ENCODE results near the gene USP40.

DNA sequence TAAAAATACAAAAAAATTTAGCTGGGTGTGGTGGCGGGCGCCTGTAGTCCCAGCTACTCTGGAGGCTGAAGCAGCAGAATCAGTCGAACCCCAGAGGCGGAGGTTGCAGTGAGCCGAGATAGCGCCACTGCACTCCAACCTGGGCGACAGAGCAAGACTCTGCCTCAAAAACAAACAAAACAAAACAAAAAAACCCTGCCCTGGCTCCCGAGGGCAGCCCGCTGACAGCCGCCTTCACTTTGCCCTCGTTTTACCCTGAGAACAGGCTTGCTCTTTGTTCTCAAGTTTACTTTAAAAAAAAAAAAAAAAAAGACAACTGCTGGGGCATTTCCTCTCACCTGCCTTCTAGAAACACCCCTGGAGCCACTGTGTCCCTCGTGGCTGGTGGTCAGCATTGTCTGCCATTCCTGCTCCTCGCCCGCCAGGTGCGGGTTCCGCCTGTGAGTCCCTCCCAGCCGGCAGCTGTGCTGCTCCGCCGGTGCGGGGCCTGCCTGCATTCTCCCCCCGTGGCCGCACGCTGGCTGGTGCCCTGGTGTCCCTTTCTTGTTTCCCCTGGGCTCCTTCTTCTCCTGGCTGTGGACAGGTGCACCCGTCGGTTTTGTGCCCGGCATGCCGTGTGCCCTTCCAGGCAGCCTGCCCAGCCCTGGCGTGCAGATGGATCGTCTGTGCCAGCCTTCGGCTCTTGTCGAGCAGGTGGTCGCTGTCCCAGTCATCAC, 105.7 kb downstream of the USP40 start:
- TF ChIP-seq, protein P1, sequence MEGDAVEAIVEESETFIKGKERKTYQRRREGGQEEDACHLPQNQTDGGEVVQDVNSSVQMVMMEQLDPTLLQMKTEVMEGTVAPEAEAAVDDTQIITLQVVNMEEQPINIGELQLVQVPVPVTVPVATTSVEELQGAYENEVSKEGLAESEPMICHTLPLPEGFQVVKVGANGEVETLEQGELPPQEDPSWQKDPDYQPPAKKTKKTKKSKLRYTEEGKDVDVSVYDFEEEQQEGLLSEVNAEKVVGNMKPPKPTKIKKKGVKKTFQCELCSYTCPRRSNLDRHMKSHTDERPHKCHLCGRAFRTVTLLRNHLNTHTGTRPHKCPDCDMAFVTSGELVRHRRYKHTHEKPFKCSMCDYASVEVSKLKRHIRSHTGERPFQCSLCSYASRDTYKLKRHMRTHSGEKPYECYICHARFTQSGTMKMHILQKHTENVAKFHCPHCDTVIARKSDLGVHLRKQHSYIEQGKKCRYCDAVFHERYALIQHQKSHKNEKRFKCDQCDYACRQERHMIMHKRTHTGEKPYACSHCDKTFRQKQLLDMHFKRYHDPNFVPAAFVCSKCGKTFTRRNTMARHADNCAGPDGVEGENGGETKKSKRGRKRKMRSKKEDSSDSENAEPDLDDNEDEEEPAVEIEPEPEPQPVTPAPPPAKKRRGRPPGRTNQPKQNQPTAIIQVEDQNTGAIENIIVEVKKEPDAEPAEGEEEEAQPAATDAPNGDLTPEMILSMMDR (conservative IDR thresholded peaks at IDR 0.05; ENCODE audit: low read length): no peak
- TF ChIP-seq EZH2phosphoT487 (IDR thresholded peaks at IDR 0.05; ENCODE audit: borderline replicate concordance): no peak

All from Loucy (cell line).